GM12892 (cell line): ENCODE measurements around the gene ATR.

Experiments used
- POLR2A ChIP-seq: IDR thresholded peaks from 2 replicates; pipeline ENCODE4 v1.6.1; 2011; ENCODE audit warnings: low read depth, low read length, control low read depth
- TAF1 ChIP-seq: IDR thresholded peaks from 2 replicates; pipeline ENCODE4 v1.6.1; 2011; ENCODE audit warnings: low read depth, mild to moderate bottlenecking, control low read depth, low read length, borderline replicate concordance

DNA sequence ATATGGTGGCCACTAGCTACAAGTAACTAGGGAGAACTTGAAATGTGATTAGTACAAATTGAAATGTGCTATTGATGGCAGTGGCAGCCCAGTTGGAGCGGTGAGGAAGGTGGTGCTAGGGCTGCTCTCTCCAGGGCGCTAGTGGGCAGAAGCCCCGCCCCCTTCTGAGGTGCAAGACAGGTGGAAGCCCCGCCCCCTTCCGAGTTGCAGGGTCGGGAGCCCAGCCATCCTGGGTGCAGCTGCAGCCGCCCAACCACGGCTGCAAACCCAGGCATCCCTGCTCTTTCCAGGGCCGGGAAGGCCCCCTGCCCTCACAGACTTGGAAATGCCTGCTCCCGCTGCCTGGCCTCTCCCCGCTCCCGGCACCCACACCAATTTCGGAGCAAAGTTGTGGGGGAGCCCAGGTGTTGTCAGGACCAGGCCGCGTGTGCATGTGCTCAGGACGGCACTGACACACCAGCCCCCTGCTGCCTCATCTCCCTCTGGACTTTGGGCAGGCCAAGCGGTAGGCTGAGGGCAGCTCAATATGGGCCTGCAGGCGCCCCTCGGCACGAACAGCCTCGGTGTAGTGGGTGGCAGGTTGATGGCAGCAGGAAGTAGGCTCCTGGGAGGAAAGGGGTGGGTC lies 10.0 kb downstream of the ATR start:
- TF ChIP-seq TAF1, result no peak
- no peak for TF ChIP-seq POLR2A
